GM19463 (cell line): ENCODE results near the gene DSCAML1.

Experiments used
- ATAC-seq: cut with Tn5 transposase; IDR thresholded peaks from one replicate; pipeline ENCODE4 v1.9.1; 2021; ENCODE audit warnings: mild to moderate bottlenecking, moderate library complexity; ENCODE audit not compliant: unreplicated experiment

The DSCAML1 gene

GRCh38 chr11:117731722-117732290 is 65.2 kb downstream of the DSCAML1 start:
- no peak for ATAC-seq

GRCh38 chr11:117730208-117730800 is 66.7 kb downstream of the DSCAML1 start:
- no peak for ATAC-seq

DNA sequence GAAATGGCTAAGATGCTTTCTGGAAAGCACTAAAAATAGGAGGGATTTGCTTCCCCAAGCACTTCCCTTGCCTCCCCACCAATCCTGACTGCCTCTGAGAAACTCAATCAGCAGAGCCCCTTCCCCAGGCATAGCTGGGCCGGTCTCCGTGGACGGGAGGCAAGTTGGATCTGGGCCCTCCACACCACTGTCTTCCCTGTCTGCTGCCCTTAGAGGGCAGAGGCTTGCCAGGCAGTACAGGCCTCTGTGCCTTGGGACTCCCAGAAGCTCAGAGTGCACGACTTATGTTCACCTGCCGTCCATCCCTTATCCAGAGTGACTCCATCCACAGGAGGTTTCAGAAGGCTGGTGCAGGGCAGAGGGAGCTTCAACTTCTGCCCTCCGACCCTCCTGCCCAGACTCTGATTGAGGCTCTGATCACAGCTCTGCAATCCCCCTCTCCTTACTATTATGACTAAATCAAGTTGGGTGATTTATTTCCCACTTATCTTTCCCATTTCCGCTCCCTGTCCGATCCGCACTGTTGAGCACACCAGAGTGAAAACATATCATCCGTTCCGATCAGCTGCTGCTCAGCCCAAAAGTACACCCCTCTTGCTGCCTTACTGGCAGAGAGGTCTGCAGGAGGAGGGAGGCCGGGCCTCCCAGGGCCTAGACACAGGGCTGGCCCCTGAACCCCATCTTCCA is 71.8 kb downstream of the DSCAML1 start:
- ATAC-seq = no peak

- no peak for ATAC-seq
Measured at GRCh38 chr11:117724621-117725020, 72.4 kb downstream of the DSCAML1 start.

DNA sequence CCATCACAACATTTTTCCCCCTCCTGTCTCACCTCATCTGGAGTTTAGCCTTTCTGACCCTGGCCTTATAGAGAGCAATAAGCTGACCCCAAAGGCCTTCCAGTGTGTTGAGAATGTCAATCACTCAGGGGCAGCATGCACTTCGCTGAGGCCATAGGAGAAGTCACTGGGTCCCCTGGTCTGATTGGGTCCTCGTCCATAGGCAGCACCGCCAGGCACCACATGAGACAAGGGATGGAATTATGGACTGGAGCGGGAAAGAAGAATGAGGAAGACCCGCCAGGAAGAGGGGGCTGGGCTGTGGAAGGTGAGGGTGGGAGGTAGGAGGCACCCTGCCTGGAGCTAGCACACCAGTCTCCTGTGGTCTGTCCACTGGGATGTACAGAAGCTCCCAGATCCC is 72.9 kb downstream of the DSCAML1 start:
- ATAC-seq = no peak

- ATAC-seq = no peak
Measured at GRCh38 chr11:117723277-117724024, 73.6 kb downstream of the DSCAML1 start.

GRCh38 chr11:117722082-117722481 is 74.9 kb downstream of the DSCAML1 start:
- ATAC-seq = no peak

DNA sequence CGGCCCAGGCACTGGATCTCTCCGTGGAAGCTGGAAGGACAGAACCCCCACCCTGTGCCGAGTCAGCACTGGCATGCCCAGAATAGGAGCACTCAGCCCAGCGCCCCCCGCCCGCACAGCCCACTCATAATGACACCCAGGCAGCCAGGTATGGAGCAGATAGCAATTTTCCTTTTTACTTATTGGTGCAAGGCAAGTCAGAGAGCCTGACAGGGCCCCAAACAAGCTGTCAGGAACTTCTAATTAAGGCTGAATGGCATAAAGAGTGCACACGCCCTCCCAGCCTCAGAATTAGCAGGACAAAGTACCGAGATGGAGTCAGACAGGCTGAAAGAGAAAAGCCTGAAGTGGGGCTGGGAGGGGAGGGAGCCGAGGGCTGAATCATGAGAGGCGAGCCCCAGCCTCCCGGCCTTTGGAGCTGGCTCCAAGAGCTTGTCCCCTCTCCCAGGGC is 76.9 kb downstream of the DSCAML1 start:
- no peak for ATAC-seq

- ATAC-seq = no peak
Measured at GRCh38 chr11:117719480-117719879, 77.5 kb downstream of the DSCAML1 start.

DNA sequence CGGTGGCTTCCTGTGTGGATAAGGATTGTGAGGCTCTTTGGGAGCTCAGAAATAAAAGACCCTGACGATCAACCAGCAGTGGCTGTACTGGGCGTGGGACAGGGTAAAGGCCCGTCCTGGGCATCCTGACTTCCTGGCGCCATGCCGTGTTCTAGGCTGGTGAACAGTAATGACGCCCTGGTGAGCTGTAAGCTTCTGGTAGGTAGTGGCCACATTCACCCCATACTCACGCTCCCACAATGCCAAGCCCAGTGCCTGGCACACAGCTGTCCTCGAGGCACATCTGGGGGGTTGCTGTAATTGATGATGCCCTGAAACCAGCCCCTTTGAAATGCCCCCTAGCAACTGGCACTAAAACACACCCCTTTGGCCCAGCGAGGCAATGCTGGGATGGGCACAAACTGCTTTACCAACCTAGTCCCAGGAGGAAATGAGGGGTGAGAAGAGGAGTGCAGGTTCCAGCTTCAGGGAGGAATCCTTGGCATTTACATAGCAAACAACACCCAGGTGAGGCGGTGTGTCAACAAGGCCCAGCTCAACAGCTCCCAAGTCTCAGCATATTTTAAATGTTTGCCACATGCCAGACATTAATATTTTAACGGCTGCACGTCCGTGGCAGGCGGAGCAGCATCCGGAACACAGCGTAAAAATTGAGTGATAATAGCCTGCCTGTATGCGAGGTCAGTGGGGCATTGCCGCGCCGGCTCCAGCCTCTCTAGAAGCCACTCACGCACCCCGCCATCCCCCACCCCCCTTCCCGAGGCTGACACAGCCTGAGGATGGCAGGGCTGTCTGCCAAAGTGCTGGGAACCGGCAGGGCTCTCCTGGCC is 79.3 kb downstream of the DSCAML1 start:
- ATAC-seq = no peak

- no peak for ATAC-seq
Measured at GRCh38 chr11:117716521-117717440, 80.2 kb downstream of the DSCAML1 start.

- no peak for ATAC-seq
Measured at GRCh38 chr11:117715801-117716200, 81.2 kb downstream of the DSCAML1 start.

GRCh38 chr11:117713538-117713991 is 83.5 kb downstream of the DSCAML1 start:
- ATAC-seq = peak; percentile 56

- no peak for ATAC-seq
Measured at GRCh38 chr11:117712530-117712929, 84.5 kb downstream of the DSCAML1 start.

DNA sequence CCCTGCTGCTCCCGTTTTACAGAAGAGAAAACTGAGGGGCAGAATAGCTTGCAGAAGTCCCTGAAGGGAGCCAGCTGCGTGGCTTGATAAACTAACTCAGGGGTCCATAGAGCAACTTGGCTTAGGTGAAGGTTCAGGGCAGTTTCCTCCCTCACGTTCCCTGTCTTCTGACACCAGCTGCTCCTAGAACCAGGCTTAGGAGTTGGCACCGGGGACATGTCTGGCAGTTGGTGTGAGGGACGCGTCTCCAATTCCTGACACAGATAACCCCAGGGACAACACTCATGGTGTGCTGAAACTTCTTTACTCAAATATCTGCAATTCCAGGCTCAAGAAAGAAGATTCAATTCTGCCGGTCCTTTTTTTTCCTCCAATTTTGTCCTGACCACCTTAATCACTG is 85.7 kb downstream of the DSCAML1 start:
- ATAC-seq = no peak

DNA sequence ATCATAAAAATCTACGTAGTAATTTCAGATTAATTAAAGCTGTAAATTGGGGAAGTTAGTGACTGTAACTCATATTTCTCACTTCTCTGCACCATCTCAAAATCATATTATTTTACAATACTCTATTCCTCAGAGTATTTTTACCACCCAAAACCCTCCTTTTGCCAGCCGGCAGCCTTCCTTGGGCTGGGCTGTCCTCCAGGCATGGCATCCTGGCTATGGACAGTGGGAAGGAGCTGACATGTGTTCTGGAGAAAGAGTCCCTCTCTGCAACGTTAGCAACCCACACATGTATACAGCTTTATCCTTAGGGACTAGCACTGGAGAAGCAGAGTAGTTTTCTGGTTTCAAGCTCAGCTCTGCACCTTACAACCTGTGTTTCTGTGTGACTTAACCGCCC is 86.8 kb downstream of the DSCAML1 start:
- no peak for ATAC-seq

DNA sequence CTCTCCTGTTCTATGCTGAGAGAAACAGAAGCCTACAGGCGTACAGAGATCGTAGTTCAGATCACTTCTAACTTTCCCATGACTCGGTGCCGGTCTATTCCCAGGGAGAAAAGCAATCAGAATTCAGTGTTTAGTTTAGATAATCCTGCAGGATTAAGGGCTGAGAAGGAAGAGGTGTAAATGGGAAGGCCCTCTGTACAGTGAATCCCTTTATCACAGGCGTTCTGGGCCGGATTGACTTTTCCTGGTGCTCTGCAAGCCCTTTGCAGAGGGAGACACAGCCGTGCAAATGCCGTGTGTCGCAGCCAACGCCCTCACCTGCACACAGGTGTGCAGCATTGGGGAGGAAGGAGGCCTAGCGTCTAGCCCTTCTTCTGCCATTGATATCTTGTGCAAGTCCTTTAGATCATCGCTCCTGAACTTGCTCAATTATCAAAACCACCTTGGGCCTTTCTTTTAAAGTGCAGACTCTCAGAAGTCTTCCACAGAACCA is 90.6 kb downstream of the DSCAML1 start:
- ATAC-seq = no peak

- ATAC-seq = no peak
Measured at GRCh38 chr11:117705866-117706265, 91.2 kb downstream of the DSCAML1 start.

DNA sequence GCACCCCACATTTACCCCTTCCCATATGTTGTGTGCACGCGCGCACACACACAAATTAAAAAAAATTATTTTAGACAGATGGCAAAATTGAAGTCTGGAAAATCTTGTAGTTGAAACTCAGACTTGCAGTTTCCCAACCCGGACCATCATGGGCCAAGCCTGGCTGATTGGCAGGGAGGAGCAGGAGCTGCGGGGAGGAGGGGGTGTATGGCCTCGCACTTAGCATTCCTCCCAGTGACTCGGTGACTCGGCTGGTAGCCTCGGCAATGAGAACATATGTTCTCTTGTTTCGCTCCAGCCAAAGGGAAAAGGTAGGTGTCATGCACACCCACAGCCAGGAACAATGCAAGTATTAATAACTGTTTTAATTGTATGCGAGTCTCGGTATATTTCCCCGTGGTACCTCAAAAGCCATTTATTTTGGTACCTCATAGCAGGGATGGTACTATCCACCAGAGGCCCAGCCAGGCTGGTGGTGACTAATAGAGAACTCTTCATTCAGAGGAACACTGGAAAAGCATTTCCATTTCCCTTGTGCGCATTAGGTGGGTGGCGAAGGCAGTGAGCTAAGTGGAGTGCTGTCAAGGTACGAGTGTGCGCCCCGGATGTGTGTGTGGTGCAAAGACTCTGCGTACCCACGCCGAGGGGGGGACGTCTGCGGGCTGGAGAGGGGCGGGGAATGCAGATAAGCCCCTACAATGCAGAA is 92.5 kb downstream of the DSCAML1 start:
- no peak for ATAC-seq
